HepG2 (cell line): ENCODE data around the gene RESP18. TPM values are rescaled to one million over a fixed set of nuclear protein-coding genes. Genes with fewer than 3 reads are reported as not detected.

Experiments used
- ARID3A ChIP-seq: IDR thresholded peaks from 2 replicates; pipeline ENCODE4 v1.6.1; 2012; ENCODE audit warnings: low read depth, low read length, improper control_type of control experiment
- CERS6 ChIP-seq: sonication (generic); formaldehyde crosslinking; IDR thresholded peaks from 2 replicates; pipeline ENCODE4 v1.5.0; 2020; ENCODE audit warnings: missing genetic modification reagents
- HNF1B ChIP-seq: sonication (generic); formaldehyde crosslinking; IDR thresholded peaks from 2 replicates; pipeline ENCODE4 v1.5.1; 2020; ENCODE audit warnings: mild to moderate bottlenecking, moderate library complexity, missing genetic modification reagents
- JUNB ChIP-seq: sonication (generic); formaldehyde crosslinking; IDR thresholded peaks from 2 replicates; pipeline ENCODE4 v1.8.0; 2022; ENCODE audit warnings: missing genetic modification reagents, mild to moderate bottlenecking, borderline replicate concordance
- KAT7 ChIP-seq: IDR thresholded peaks from 2 replicates; pipeline ENCODE4 v1.6.1; 2018; ENCODE audit warnings: borderline replicate concordance, missing compliant biosample characterization
- MNT ChIP-seq: fragments of 450-650 bp; IDR thresholded peaks from 2 replicates; pipeline ENCODE4 v1.6.1; 2016
- RORA ChIP-seq: sonication (generic); formaldehyde crosslinking; IDR thresholded peaks from 2 replicates; pipeline ENCODE4 v1.5.0; 2020; ENCODE audit warnings: mild to moderate bottlenecking, missing genetic modification reagents, moderate library complexity
- SMARCC2 ChIP-seq: fragments of 450-650 bp; IDR thresholded peaks from 2 replicates; pipeline ENCODE4 v1.6.1; 2017; ENCODE audit warnings: antibody characterized with exemption, mild to moderate bottlenecking
- SRF ChIP-seq: IDR thresholded peaks from 2 replicates; pipeline ENCODE4 v1.6.1; 2011; ENCODE audit warnings: mild to moderate bottlenecking, low read depth, low read length, moderate library complexity
- TP53 ChIP-seq: sonication (generic); formaldehyde crosslinking; conservative IDR thresholded peaks from 2 replicates; pipeline ENCODE4 v1.4.0; 2020; ENCODE audit warnings: missing genetic modification reagents
- ZFP36 ChIP-seq: fragments of 150-350 bp; IDR thresholded peaks from 2 replicates; pipeline ENCODE4 v1.6.1; 2018; ENCODE audit warnings: borderline replicate concordance, low read length, low read depth; ENCODE audit not compliant: partially characterized antibody
- ZHX1 ChIP-seq: sonication (generic); formaldehyde crosslinking; IDR thresholded peaks from 2 replicates; pipeline ENCODE4 v1.8.1; 2022; ENCODE audit warnings: low read depth, mild to moderate bottlenecking, missing genetic modification reagents
- ZNF160 ChIP-seq: sonication (generic); formaldehyde crosslinking; IDR thresholded peaks from 2 replicates; pipeline ENCODE4 v1.8.0; 2022; ENCODE audit warnings: mild to moderate bottlenecking, inconsistent platforms, missing genetic modification reagents
- ZNF207 ChIP-seq: fragments of 450-650 bp; IDR thresholded peaks from 2 replicates; pipeline ENCODE4 v1.6.1; 2016; ENCODE audit warnings: antibody characterized with exemption, borderline replicate concordance
- ZNF264 ChIP-seq: sonication (generic); formaldehyde crosslinking; IDR thresholded peaks from 2 replicates; pipeline ENCODE4 v1.4.0; 2020; ENCODE audit warnings: missing genetic modification reagents
- ZNF331 ChIP-seq: sonication (generic); formaldehyde crosslinking; IDR thresholded peaks from 2 replicates; pipeline ENCODE4 v1.4.0; 2020; ENCODE audit warnings: missing genetic modification reagents
- ZNF343 ChIP-seq: sonication (generic); formaldehyde crosslinking; IDR thresholded peaks from 2 replicates; pipeline ENCODE4 v1.4.0; 2020; ENCODE audit warnings: mild to moderate bottlenecking, missing genetic modification reagents
- ZSCAN25 ChIP-seq: sonication (generic); formaldehyde crosslinking; IDR thresholded peaks from 2 replicates; pipeline ENCODE4 v1.8.0; 2022; ENCODE audit warnings: mild to moderate bottlenecking, missing genetic modification reagents
- polyA plus RNA-seq, 8 experiments: library from polyadenylated mRNA; depleted of rRNA in 3 of 8; stranded (reverse) in 7 of 8; unstranded in 1 of 8; fragments of >200 nt; fragmentation: Illumina TruSeq in 4 of 8; extraction: Trizol in 4 of 8; gene quantifications; 2 replicates each; pipeline versions ENCODE4 v1.2.1 to v1.2.3, GENCODE V29; 2011 to 2016; ENCODE audit warnings: low read depth in 4 of 8, missing spikeins in 1 of 8, mixed read lengths in 1 of 8; ENCODE audit not compliant: insufficient read depth in 1 of 8
- total RNA-seq, 5 experiments: library from RNA; depleted of rRNA; stranded (reverse); fragments of >200 nt; fragmentation: Illumina TruSeq; extraction: Trizol; gene quantifications; 2 replicates each; pipeline ENCODE4 v1.2.3, GENCODE V29; 2016; ENCODE audit warnings: low read depth in 1 of 5

Gene RESP18
- total and polyA plus RNA-seq, 2 of the 13 experiments (the other 11 are each of a cell fraction or from before 2014, with no cell fraction given) = not detected

- no peak for TF ChIP-seq ARID3A
- TF ChIP-seq ZNF264 = 0 out of 2 replicates have a peak, but pooled peaks have one; percentile 40
- no peak for TF ChIP-seq SMARCC2
- TF ChIP-seq ZNF160 = peak; percentile 90
- TF ChIP-seq HNF1B (CRISPR knock-in tag) = no peak
- TF ChIP-seq TP53 (CRISPR knock-in tag) = no peak; the same call in 1 of the 2 replicates
- TF ChIP-seq ZNF343 = no peak
- TF ChIP-seq SRF = no peak
- peak; percentile 89 for TF ChIP-seq ZNF331 (CRISPR knock-in tag)
- TF ChIP-seq KAT7 (CRISPR knock-in tag) = no peak
- no peak for TF ChIP-seq ZNF207
- peak; percentile 71 for TF ChIP-seq ZHX1 (CRISPR knock-in tag)
- TF ChIP-seq ZFP36 = no peak
- no peak for TF ChIP-seq RORA (CRISPR knock-in tag)
- TF ChIP-seq MNT = no peak
- no peak for TF ChIP-seq CERS6 (CRISPR knock-in tag)
- TF ChIP-seq ZSCAN25 (CRISPR knock-in tag) = peak; percentile 68; the same call in 1 of the 2 replicates
- no peak; the same call in 1 of the 2 replicates for TF ChIP-seq JUNB (CRISPR knock-in tag)
Measured at GRCh38 chr2:219331560-219332213, 857 bp downstream of the RESP18 start (continued).
